Chondrocyte (in vitro differentiated cells): ENCODE data around the gene CAMK1G. TPM values are rescaled to one million over a fixed set of nuclear protein-coding genes. Genes with fewer than 3 reads are reported as not detected.

Experiments used
- DNase-seq: peaks from one replicate; pipeline ENCODE4 v3.0.0; 2021; ENCODE audit warnings: mixed read lengths, low spot score
- H3K27ac Mint-ChIP-seq: one replicate; pipeline ENCODE4 v1.8.0; 2021; ENCODE audit warnings: mild to moderate bottlenecking, moderate library complexity, mixed read lengths; ENCODE audit not compliant: unreplicated experiment
- H3K27me3 Mint-ChIP-seq: 2 replicates; pipeline ENCODE4 v1.8.0; 2021; ENCODE audit warnings: low read depth, mixed read lengths
- H3K36me3 Mint-ChIP-seq: 2 replicates; pipeline ENCODE4 v1.8.0; 2021; ENCODE audit warnings: low read depth, mixed read lengths
- H3K4me1 Mint-ChIP-seq: 2 replicates; pipeline ENCODE4 v1.8.0; 2021; ENCODE audit warnings: low read depth, mild to moderate bottlenecking, mixed read lengths
- H3K4me3 Mint-ChIP-seq: one replicate; pipeline ENCODE4 v1.8.0; 2021; ENCODE audit warnings: mild to moderate bottlenecking, moderate library complexity, mixed read lengths; ENCODE audit not compliant: unreplicated experiment
- H3K9me3 Mint-ChIP-seq: 2 replicates; pipeline ENCODE4 v1.8.0; 2021; ENCODE audit warnings: low read depth, mixed read lengths
- total RNA-seq: library from RNA; stranded (reverse); gene quantifications from 3 replicates; pipeline ENCODE4 v1.2.1, GENCODE V29; 2021
- TF ChIP-seq, protein P1 (sequence below): fragments of 200-600 bp; sonication (generic); IDR thresholded peaks from 2 replicates; pipeline ENCODE4 v1.5.0; 2021; ENCODE audit warnings: antibody characterized with exemption, mild to moderate bottlenecking, moderate library complexity

The CAMK1G gene
- total RNA-seq, 1 donor from 2014 or later: not detected

- Mint-ChIP-seq H3K27me3 (peaks cover 3% of the 10 kb centered on the region), H3K4me3 (no peak overlapping the region), H3K27ac (no peak overlapping the region), H3K4me1 (peaks cover 30% of the 10 kb centered on the region), H3K9me3 (no peaks in the 10 kb centered on the region), H3K36me3 (no peaks in the 10 kb centered on the region)
- DNase-seq: no peak
- TF ChIP-seq, protein P1, sequence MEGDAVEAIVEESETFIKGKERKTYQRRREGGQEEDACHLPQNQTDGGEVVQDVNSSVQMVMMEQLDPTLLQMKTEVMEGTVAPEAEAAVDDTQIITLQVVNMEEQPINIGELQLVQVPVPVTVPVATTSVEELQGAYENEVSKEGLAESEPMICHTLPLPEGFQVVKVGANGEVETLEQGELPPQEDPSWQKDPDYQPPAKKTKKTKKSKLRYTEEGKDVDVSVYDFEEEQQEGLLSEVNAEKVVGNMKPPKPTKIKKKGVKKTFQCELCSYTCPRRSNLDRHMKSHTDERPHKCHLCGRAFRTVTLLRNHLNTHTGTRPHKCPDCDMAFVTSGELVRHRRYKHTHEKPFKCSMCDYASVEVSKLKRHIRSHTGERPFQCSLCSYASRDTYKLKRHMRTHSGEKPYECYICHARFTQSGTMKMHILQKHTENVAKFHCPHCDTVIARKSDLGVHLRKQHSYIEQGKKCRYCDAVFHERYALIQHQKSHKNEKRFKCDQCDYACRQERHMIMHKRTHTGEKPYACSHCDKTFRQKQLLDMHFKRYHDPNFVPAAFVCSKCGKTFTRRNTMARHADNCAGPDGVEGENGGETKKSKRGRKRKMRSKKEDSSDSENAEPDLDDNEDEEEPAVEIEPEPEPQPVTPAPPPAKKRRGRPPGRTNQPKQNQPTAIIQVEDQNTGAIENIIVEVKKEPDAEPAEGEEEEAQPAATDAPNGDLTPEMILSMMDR: no peak
These were observed 59.3 kb downstream of the CAMK1G start for GRCh38 chr1:209642816-209643215.

DNA sequence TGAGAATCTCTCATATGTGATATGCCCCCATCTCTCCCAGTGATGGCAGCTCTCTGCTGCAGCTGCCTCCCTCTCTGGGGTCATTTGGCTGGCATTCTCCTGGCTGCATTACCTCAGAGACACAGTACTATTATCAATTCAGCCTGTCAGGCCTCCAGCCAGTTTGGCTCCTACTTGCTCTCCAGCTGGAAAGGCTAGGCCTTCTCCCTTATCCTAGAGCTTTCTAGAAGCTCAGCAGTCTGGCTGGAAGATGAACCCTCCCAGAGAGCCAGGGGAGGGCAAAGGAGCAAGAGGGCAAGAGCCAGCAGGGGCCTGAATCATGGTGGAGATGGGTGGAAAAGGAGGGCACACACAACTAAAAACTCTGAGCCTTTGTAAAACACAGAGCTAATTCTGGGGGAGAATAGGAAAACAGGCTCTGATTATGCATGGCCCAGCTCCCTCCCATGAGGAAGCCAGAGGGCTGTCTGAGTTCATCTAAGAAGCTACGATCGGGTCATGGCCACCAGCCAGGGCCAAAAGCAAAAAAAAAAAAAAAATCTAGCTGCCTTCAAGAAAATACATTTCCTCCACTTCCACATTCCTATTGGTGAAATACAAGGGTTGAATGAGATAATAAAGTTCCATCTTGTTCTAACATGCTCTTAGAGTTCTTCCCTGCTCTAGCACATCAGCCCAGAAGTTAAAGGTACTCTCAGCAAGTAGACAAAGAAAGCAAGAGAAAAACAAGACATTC is 59.9 kb downstream of the CAMK1G start:
- Mint-ChIP-seq H3K27me3 (no peaks in the 10 kb centered on the region), H3K4me1 (peaks cover 37% of the 10 kb centered on the region), H3K4me3 (no peak overlapping the region), H3K9me3 (no peaks in the 10 kb centered on the region), H3K27ac (no peak overlapping the region), H3K36me3 (no peaks in the 10 kb centered on the region)
- TF ChIP-seq, protein P1: no peak
- DNase-seq: no peak

- TF ChIP-seq, protein P1: no peak
- Mint-ChIP-seq H3K9me3 (no peaks in the 10 kb centered on the region), H3K27me3 (no peaks in the 10 kb centered on the region), H3K4me1 (peaks cover 59% of the 10 kb centered on the region), H3K36me3 (no peaks in the 10 kb centered on the region), H3K27ac (no peak overlapping the region), H3K4me3 (no peak overlapping the region)
- DNase-seq: no peak
These were observed 62.3 kb downstream of the CAMK1G start for GRCh38 chr1:209645574-209646452.

DNA sequence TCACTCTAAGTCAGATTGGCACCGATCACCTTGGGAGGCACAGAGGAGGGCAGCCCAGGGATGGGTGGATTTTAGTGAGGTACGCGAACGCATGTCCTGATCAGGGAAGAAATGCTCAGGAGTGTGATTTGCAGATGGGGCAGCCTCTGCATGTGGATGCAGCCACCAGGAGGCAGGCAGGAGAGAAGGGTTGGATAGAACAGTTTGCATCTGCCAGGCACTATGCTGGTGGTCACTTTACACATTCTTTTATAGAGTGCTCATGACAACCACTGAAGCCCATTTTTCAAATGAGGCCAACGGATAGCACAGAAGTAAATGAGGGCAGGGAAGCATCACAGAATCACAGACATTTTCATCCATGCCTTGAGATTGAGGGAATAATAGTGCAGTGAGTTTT is 63.0 kb downstream of the CAMK1G start:
- H3K36me3 Mint-ChIP-seq: no peaks in the 10 kb centered on the region
- H3K9me3 Mint-ChIP-seq: no peaks in the 10 kb centered on the region
- no peak overlapping the region for H3K27ac Mint-ChIP-seq
- TF ChIP-seq, protein P1: peak; percentile 33
- no peaks in the 10 kb centered on the region for H3K27me3 Mint-ChIP-seq
- H3K4me3 Mint-ChIP-seq: no peak overlapping the region
- DNase-seq: no peak
- H3K4me1 Mint-ChIP-seq: peaks cover 63% of the 10 kb centered on the region

DNA sequence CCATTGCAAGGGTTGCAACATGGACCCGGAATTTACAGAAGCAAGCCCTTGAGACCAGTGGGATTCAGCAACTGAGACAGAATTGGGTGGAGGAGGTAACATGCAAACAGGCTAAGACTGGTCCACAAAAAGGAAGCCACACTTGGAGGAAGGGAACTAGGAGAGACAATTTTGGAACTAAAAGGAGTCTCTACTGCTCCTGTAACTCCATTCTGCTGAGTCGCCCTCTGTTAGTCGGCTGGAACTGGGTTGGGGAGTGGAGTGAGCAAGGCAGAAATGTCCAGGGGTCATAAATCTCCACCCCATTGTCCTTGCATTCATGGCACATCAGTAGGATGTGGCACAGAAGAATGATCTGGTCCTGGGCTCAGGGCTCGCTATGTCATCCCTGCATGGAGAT is 63.6 kb downstream of the CAMK1G start:
- TF ChIP-seq, protein P1: no peak
- peaks cover 64% of the 10 kb centered on the region for H3K4me1 Mint-ChIP-seq
- H3K27me3 Mint-ChIP-seq: no peaks in the 10 kb centered on the region
- H3K9me3 Mint-ChIP-seq: no peaks in the 10 kb centered on the region
- no peak overlapping the region for H3K27ac Mint-ChIP-seq
- H3K36me3 Mint-ChIP-seq: no peaks in the 10 kb centered on the region
- no peak overlapping the region for H3K4me3 Mint-ChIP-seq
- no peak for DNase-seq
